SK-N-SH (cell line): ENCODE measurements around the gene CHST2.
"Not testable (repeated sequence)": the region's sequence is repeated elsewhere in the genome, so short reads cannot be mapped to it uniquely, and the experiment has no call there.

Source experiments
- EP300 ChIP-seq, 2 experiments: IDR thresholded peaks; 2 replicates each; pipeline versions ENCODE4 v1.4.0 to v1.6.1; 2012; ENCODE audit warnings: borderline replicate concordance in 1 of 2, low read depth in 1 of 2, low read length in 1 of 2
- FOXJ3 ChIP-seq: sonication (generic); formaldehyde crosslinking; IDR thresholded peaks from 2 replicates; pipeline ENCODE4 v1.5.1; 2020; ENCODE audit warnings: mild to moderate bottlenecking, missing genetic modification reagents
- JUND ChIP-seq: IDR thresholded peaks from 2 replicates; pipeline ENCODE4 v1.4.0; 2012
- MEF2A ChIP-seq: IDR thresholded peaks from 2 replicates; pipeline ENCODE4 v1.4.0; 2012; ENCODE audit warnings: low read depth, borderline replicate concordance
- POLR2AphosphoS5 ChIP-seq: IDR thresholded peaks from 2 replicates; pipeline ENCODE4 v1.6.1; 2012; ENCODE audit warnings: low read depth, low read length
- RAD21 ChIP-seq: IDR thresholded peaks from 2 replicates; pipeline ENCODE4 v1.6.1; 2012; ENCODE audit warnings: mild to moderate bottlenecking, low read length
- RCOR1 ChIP-seq: fragments of 150-350 bp; IDR thresholded peaks from 2 replicates; pipeline ENCODE4 v1.6.1; 2017; ENCODE audit warnings: antibody characterized with exemption, low read length
- SMC3 ChIP-seq: IDR thresholded peaks from 2 replicates; pipeline ENCODE4 v1.6.1; 2012; ENCODE audit warnings: low read depth, low read length, improper control_type of control experiment
- TF ChIP-seq, protein P1 (sequence below): fragments of 200-600 bp; sonication (generic); IDR thresholded peaks from 2 replicates; pipeline ENCODE4 v1.6.1; 2017; ENCODE audit warnings: antibody characterized with exemption, mild to moderate bottlenecking, moderate library complexity

GRCh38 chr3:143073541-143073940 is 46.0 kb upstream of the CHST2 start:
- TF ChIP-seq, protein P1, sequence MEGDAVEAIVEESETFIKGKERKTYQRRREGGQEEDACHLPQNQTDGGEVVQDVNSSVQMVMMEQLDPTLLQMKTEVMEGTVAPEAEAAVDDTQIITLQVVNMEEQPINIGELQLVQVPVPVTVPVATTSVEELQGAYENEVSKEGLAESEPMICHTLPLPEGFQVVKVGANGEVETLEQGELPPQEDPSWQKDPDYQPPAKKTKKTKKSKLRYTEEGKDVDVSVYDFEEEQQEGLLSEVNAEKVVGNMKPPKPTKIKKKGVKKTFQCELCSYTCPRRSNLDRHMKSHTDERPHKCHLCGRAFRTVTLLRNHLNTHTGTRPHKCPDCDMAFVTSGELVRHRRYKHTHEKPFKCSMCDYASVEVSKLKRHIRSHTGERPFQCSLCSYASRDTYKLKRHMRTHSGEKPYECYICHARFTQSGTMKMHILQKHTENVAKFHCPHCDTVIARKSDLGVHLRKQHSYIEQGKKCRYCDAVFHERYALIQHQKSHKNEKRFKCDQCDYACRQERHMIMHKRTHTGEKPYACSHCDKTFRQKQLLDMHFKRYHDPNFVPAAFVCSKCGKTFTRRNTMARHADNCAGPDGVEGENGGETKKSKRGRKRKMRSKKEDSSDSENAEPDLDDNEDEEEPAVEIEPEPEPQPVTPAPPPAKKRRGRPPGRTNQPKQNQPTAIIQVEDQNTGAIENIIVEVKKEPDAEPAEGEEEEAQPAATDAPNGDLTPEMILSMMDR = not testable (repeated sequence)
- not testable (repeated sequence) for TF ChIP-seq POLR2AphosphoS5; RCOR1; FOXJ3; RAD21; MEF2A; JUND; SMC3; EP300 (IDR thresholded peaks at IDR 0.05; ENCODE audit: borderline replicate concordance in 1 of 2, low read depth in 1 of 2, low read length in 1 of 2)
